H1 (cell line): ENCODE results near the gene PPM1M. TPM values are rescaled to one million over a fixed set of nuclear protein-coding genes. Genes with fewer than 3 reads are reported as not detected.

ENCODE experiments used
- CHD7 ChIP-seq: fragments of 300-600 bp; sonication (generic); IDR thresholded peaks from 2 replicates; pipeline ENCODE4 v1.7.1; 2012; ENCODE audit warnings: low read length, moderate library complexity, mild to moderate bottlenecking, inconsistent platforms; ENCODE audit not compliant: insufficient replicate concordance
- TAF7 ChIP-seq: optimal IDR thresholded peaks from 2 replicates; pipeline ENCODE3; 2011; ENCODE audit warnings: low read depth, mild to moderate bottlenecking, inconsistent platforms, low read length, moderate library complexity, borderline replicate concordance
- USF2 ChIP-seq: IDR thresholded peaks from 2 replicates; pipeline ENCODE4 v1.6.1; 2011; ENCODE audit warnings: low read length, improper control_type of control experiment
- polyA plus RNA-seq, 7 experiments: library from polyadenylated mRNA; depleted of rRNA in 3 of 7; stranded (reverse) in 5 of 7; unstranded in 2 of 7; fragments of >200 nt in 5 of 7; fragments of 200-250 nt in 2 of 7; gene quantifications; 1 replicate in 5 of 7; 2 replicates in 1 of 7; 4 replicates in 1 of 7; pipeline versions ENCODE4 v1.2.1 to v1.2.3, GENCODE V29; 2011 to 2013; ENCODE audit warnings: missing spikeins in 2 of 7, mixed read lengths in 2 of 7
- total RNA-seq: library from RNA; stranded (reverse); fragmentation: NEBNext Ultra II Directional; extraction: Animal tissue kit (Norgen Biotek cat#: 25700); gene quantifications from 2 replicates; pipeline ENCODE4 v1.2.1, GENCODE V29; 2021

PPM1M gene
- total and polyA plus RNA-seq, 2 of the 8 experiments (the other 6 are each of a cell fraction or from before 2014, with no cell fraction given): 5.2 to 6.3 TPM

- TF ChIP-seq CHD7: no peak
- no peak for TF ChIP-seq TAF7
- TF ChIP-seq USF2: no peak
Observed at GRCh38 chr3:52227766-52228165, 17.8 kb upstream of the PPM1M start (continued).
